NT2/D1 (cell line): ENCODE measurements around the gene FRYL.

Experiments used
- DNase-seq: peaks from one replicate; pipeline ENCODE4 v3.0.0-alpha.2; 2011; ENCODE audit warnings: low read depth, low spot score
- H3K27me3 ChIP-seq: 2 replicates; pipeline ENCODE4 v1.6.0; 2011; ENCODE audit warnings: mild to moderate bottlenecking; ENCODE audit not compliant: insufficient read length, insufficient read depth
- H3K36me3 ChIP-seq: 2 replicates; pipeline ENCODE4 v1.6.1; 2011; ENCODE audit warnings: mild to moderate bottlenecking, low read length, mixed read lengths; ENCODE audit not compliant: insufficient read depth, insufficient read length
- H3K4me1 ChIP-seq: 2 replicates; pipeline ENCODE4 v1.5.1; 2011; ENCODE audit not compliant: insufficient read depth, insufficient read length
- H3K4me3 ChIP-seq: 2 replicates; pipeline ENCODE4 v1.5.1; 2011; ENCODE audit warnings: low read depth; ENCODE audit not compliant: insufficient read length
- H3K9ac ChIP-seq: 2 replicates; pipeline ENCODE4 v1.6.0; 2011; ENCODE audit warnings: low read depth; ENCODE audit not compliant: insufficient read length
- H3K9me3 ChIP-seq: 2 replicates; pipeline ENCODE4 v1.5.1; 2011; ENCODE audit warnings: mild to moderate bottlenecking, low read length; ENCODE audit not compliant: insufficient read depth
- SUZ12 ChIP-seq: IDR thresholded peaks from 2 replicates; pipeline ENCODE4 v1.6.1; 2011; ENCODE audit not compliant: insufficient read length, insufficient read depth; ENCODE audit errors: extremely low read depth
- YY1 ChIP-seq: IDR thresholded peaks from 2 replicates; pipeline ENCODE4 v1.6.1; 2011; ENCODE audit not compliant: insufficient read length, insufficient read depth
- ZNF274 ChIP-seq: IDR thresholded peaks from 2 replicates; pipeline ENCODE4 v1.6.1; 2011; ENCODE audit warnings: mild to moderate bottlenecking, low read depth, low read length

Gene FRYL

GRCh38 chr4:48503233-48504025 is 276.6 kb downstream of the FRYL start:
- H3K4me1 ChIP-seq: no peaks in the 10 kb centered on the region
- peaks cover 35% of the 10 kb centered on the region for H3K36me3 ChIP-seq
- no peaks in the 10 kb centered on the region for H3K9me3 ChIP-seq
- no peak overlapping the region for H3K4me3 ChIP-seq
- TF ChIP-seq SUZ12: no peak
- TF ChIP-seq ZNF274: no peak
- no peak for TF ChIP-seq YY1
- DNase-seq: no peak
- no peak overlapping the region for H3K9ac ChIP-seq
- no peaks in the 10 kb centered on the region for H3K27me3 ChIP-seq

GRCh38 chr4:48499551-48500066 is 280.5 kb downstream of the FRYL start:
- no peak for DNase-seq
- no peak for TF ChIP-seq YY1
- TF ChIP-seq ZNF274: no peak
- TF ChIP-seq SUZ12: no peak
- H3K9me3 ChIP-seq: no peaks in the 10 kb centered on the region
- no peak overlapping the region for H3K4me3 ChIP-seq
- no peak overlapping the region for H3K9ac ChIP-seq
- H3K36me3 ChIP-seq: peaks cover 21% of the 10 kb centered on the region
- H3K4me1 ChIP-seq: no peaks in the 10 kb centered on the region
- no peaks in the 10 kb centered on the region for H3K27me3 ChIP-seq

DNA sequence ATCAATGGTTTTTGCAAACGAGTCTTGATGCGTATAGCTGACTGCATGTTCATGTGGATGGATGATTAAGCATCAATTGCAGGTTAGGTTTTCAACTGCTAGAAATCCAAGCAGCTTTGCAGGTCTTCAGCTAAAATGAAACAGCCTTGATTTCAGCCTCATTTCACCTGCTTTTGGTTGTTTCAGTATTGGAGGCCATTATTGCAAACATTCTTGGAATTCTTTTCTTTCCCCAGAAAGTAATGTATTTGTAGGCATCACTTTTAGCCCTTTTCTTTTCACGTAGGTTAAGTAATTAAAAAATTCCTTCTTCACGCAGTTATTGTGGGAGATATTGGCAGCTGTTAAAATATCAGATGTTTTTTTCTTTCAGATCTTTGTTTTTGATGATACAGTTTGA is 281.2 kb downstream of the FRYL start:
- Histone ChIP-seq H3K27me3 (no peaks in the 10 kb centered on the region), H3K9me3 (no peaks in the 10 kb centered on the region), H3K36me3 (peaks cover 21% of the 10 kb centered on the region), H3K9ac (no peak overlapping the region), H3K4me1 (no peaks in the 10 kb centered on the region), H3K4me3 (no peak overlapping the region)
- no peak for DNase-seq
- TF ChIP-seq SUZ12 (no peak), ZNF274 (no peak), YY1 (no peak)

DNA sequence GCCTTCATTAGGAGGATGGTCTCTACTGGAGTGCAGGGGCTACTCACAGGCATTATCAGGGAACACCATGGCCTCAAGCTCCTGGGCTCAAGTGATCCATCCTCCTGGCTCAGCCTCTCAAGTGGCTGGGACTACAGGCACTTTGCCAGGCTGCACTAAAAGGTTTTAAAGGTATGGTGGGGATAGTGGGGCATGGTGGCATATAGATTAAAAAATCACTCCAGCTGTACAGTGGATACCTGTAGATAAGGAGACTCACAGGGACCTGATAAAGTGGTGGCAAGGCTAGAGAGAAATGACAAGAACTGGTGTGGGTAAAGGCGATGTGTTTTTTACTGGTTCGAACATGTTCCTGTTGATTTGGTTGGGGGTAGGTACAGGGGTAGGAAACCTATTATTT is 284.1 kb downstream of the FRYL start:
- Histone ChIP-seq H3K4me1 (no peaks in the 10 kb centered on the region), H3K9me3 (no peaks in the 10 kb centered on the region), H3K36me3 (peaks cover 9% of the 10 kb centered on the region), H3K4me3 (no peak overlapping the region), H3K27me3 (no peaks in the 10 kb centered on the region), H3K9ac (no peak overlapping the region)
- no peak for DNase-seq
- TF ChIP-seq ZNF274 (no peak), YY1 (no peak), SUZ12 (no peak)

DNA sequence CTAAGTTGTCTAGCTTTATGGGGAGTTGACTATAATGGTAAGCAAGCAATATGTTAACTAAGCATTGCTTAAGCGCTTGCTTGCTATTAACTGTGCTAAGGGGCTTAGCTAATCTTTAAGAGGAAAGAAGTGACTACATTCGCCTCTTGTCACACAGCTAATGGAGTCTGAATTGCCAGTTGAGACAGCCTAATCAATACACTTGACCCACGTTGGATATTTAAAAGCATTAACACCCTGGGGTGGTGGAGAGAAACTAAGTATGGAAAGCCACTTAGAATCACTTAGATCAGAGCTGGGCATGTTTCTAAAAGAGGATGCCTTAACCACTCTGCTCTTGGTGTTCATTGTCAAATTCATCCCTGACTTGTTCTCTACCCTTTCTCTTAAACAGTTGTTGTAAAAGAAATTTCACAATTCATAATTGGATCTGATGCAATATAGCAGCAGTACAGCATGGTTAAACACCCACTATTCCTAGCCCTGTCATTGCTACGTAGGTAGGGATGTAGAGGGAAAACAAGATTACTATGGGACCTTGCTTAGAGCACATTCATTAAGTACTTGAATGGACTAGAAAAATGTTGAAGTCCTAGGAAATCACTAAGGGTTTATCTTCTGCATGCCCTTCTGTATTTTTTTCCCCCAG is 286.5 kb downstream of the FRYL start:
- Histone ChIP-seq H3K9me3 (no peaks in the 10 kb centered on the region), H3K4me1 (no peaks in the 10 kb centered on the region), H3K27me3 (no peaks in the 10 kb centered on the region), H3K36me3 (peaks cover 9% of the 10 kb centered on the region), H3K9ac (no peak overlapping the region), H3K4me3 (no peak overlapping the region)
- TF ChIP-seq YY1 (no peak), ZNF274 (no peak), SUZ12 (no peak)
- no peak for DNase-seq

DNA sequence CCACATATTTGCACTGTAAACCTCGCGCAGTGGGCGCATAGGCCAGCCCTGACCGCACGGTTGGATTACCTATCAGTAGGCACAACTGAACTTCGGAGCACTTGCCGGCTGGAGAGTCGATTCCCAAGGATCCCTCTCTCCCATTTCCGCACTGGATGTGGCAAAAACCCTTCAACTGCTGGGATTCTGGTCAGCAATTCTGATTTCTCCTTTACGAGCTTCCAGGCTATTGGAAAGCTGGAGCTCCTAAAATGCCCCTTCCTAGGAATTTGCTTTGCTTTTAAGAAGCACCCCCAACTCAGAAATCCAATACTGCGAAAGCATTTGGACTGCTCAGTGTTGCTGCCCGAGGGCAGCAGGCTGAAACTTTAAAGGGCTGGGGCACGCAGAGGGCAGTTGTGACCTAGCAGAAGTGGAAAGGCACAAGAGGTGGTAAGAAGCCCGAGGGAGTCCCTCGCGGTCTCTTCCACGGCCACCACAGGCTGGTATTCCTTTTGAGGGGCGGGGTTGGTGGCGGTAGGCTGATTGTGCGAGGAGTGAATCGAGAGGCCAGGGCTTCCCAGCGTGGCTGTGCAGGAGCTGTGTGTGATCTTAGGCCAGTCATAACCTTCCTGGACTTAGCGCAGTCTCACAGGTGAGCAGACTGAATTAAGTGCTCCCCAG is 288.4 kb downstream of the FRYL start:
- Histone ChIP-seq H3K36me3 (peaks cover 14% of the 10 kb centered on the region), H3K27me3 (no peaks in the 10 kb centered on the region), H3K4me3 (no peak overlapping the region), H3K4me1 (no peaks in the 10 kb centered on the region), H3K9ac (no peak overlapping the region), H3K9me3 (no peaks in the 10 kb centered on the region)
- no peak for TF ChIP-seq SUZ12
- TF ChIP-seq ZNF274: no peak
- no peak for TF ChIP-seq YY1
- no peak for DNase-seq
